HEK293T (cell line): Measurements from ENCODE around the gene LANCL2.

Experiments used
- ARNT ChIP-seq: fragments of 450-650 bp; IDR thresholded peaks from 2 replicates; pipeline ENCODE4 v1.6.1; 2017; ENCODE audit warnings: mild to moderate bottlenecking
- BHLHE40 ChIP-seq: fragments of 450-650 bp; IDR thresholded peaks from 2 replicates; pipeline ENCODE4 v1.6.1; 2016; ENCODE audit warnings: mild to moderate bottlenecking, moderate library complexity, borderline replicate concordance
- ELF4 ChIP-seq: fragments of 450-650 bp; IDR thresholded peaks from 2 replicates; pipeline ENCODE4 v1.6.1; 2017; ENCODE audit warnings: antibody characterized with exemption
- FOXA1 ChIP-seq: fragments of 450-650 bp; IDR thresholded peaks from 2 replicates; pipeline ENCODE4 v1.6.1; 2016; ENCODE audit warnings: mild to moderate bottlenecking
- FOXM1 ChIP-seq: fragments of 450-650 bp; IDR thresholded peaks from 2 replicates; pipeline ENCODE4 v1.6.1; 2017; ENCODE audit warnings: mild to moderate bottlenecking, borderline replicate concordance
- HDGF ChIP-seq: fragments of 450-650 bp; IDR thresholded peaks from 2 replicates; pipeline ENCODE4 v1.6.1; 2017; ENCODE audit warnings: antibody characterized with exemption, borderline replicate concordance
- L3MBTL2 ChIP-seq: fragments of 450-650 bp; conservative IDR thresholded peaks from 2 replicates; pipeline ENCODE4 v1.6.1; 2016; ENCODE audit warnings: mild to moderate bottlenecking
- LEF1 ChIP-seq: fragments of 450-650 bp; IDR thresholded peaks from 2 replicates; pipeline ENCODE4 v1.6.1; 2017; ENCODE audit warnings: mild to moderate bottlenecking, borderline replicate concordance
- NFRKB ChIP-seq: fragments of 450-650 bp; IDR thresholded peaks from 2 replicates; pipeline ENCODE4 v1.6.1; 2016; ENCODE audit warnings: mild to moderate bottlenecking, moderate library complexity
- PKNOX1 ChIP-seq: fragments of 450-650 bp; IDR thresholded peaks from 2 replicates; pipeline ENCODE4 v1.6.1; 2016
- SP1 ChIP-seq: fragments of 450-650 bp; IDR thresholded peaks from 2 replicates; pipeline ENCODE4 v1.6.1; 2017
- SUZ12 ChIP-seq: fragments of 450-650 bp; IDR thresholded peaks from 2 replicates; pipeline ENCODE4 v1.6.1; 2016; ENCODE audit warnings: mild to moderate bottlenecking
- TARDBP ChIP-seq: fragments of 450-650 bp; IDR thresholded peaks from 2 replicates; pipeline ENCODE4 v1.6.1; 2016
- ZNF384 ChIP-seq: fragments of 450-650 bp; IDR thresholded peaks from 2 replicates; pipeline ENCODE4 v1.6.1; 2016

DNA sequence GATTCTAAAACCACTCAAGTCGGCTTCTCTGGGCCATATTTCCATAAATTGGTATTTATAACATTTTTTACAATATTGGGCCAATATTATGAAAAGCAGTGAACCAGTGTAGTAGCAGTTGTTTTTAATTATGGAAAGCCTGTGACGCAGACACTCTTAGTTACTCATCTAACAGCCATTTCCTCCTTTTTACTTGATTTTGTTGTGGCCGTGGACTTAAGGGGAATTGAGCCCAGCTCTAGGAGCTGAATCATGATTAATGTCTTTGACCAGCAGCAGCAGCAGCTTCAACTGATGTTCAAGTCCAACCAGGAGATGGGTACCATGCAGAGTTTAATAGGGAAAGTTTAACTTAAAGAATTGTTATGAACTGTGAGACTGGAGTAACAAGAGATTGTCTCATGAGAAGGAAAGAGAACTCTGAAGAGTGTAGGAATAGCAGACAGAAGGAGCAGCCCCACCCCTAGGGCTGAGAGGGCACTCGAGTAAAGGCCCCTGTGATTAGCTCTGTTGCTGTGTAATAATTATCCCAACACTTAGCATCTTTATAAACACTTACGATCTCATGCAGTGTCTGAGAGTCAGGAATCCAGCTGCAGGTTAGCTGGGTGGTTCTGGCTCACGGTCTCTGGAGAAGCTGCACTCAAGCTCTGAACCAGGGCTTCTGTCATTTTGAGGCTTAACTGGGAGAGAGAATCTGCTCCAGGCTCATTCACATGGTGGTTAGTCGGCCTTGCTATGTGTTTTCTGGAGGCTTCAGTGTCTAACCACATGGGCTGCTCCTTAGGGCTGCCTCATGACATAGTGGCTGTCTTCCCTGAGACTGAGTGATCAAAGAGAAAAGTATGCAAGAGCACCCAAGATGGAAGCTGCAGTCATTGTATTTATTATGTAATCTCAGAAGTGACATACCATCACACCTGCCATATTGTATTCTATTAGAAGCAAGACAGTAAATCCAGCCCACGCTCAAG lies 4.6 kb downstream of the LANCL2 start:
- TF ChIP-seq FOXM1 (no peak), NFRKB (no peak), ZNF384 (no peak), ELF4 (no peak), BHLHE40 (no peak), LEF1 (no peak), SP1 (no peak), HDGF (no peak), ARNT (no peak), FOXA1 (no peak), SUZ12 (no peak), TARDBP (no peak), L3MBTL2 (no peak), PKNOX1 (no peak)
